Activated T-cell treated with anti-CD3 and anti-CD28 coated beads, Interleukin-2, amount 50 U/mL, for 4 hours (primary cell): ENCODE measurements around the gene PPP2R2D. TPM values are rescaled to one million over a fixed set of nuclear protein-coding genes. Genes with fewer than 3 reads are reported as not detected.

ENCODE experiments used
- ATAC-seq, 2 donors: fragments of 200-7000 bp; cut with Tn5 transposase; one replicate each; pipeline ENCODE4 v1.10.0; 2021
- DNase-seq: peaks from one replicate; pipeline ENCODE4 v3.0.0-alpha.2; 2020
- H3K27me3 Mint-ChIP-seq: one replicate; pipeline ENCODE4 v1.8.0; 2021; ENCODE audit warnings: low read depth, mixed read lengths
- H3K36me3 Mint-ChIP-seq: one replicate; pipeline ENCODE4 v1.8.0; 2022; ENCODE audit warnings: mixed read lengths; ENCODE audit not compliant: insufficient read depth
- H3K4me1 Mint-ChIP-seq: one replicate; pipeline ENCODE4 v1.8.0; 2021; ENCODE audit warnings: low read depth, mixed read lengths
- H3K4me3 Mint-ChIP-seq: one replicate; pipeline ENCODE4 v1.8.0; 2021; ENCODE audit warnings: mild to moderate bottlenecking, moderate library complexity, mixed read lengths
- H3K9me3 Mint-ChIP-seq: one replicate; pipeline ENCODE4 v1.8.0; 2021; ENCODE audit warnings: mixed read lengths
- total RNA-seq, 3 donors: library from RNA; stranded (reverse); gene quantifications; one replicate each; pipeline ENCODE4 v1.2.1, GENCODE V29; 2021

Gene PPP2R2D
- total RNA-seq, 3 donors from 2014 or later = 22.6 to 25.7 (median 24.1) TPM

DNA sequence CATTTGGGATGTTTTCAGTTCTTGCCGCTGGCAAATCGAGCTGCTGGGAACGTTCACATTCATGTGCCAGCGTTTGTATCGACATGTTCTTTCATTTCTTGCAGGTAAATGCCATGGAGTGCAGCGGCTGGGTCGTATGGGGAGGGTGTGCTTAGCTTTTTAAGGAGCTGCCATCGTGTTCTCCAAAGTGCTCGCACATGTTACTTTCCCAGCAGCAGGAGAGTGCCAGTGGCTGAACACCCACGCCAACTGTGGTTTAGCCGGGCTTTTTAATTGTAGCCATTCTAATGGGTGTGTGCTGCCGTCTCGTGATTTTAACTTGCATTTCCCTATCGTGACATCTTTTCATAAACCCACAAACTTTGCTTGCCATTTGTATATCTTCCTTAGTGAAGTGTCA lies 92.5 kb downstream of the PPP2R2D start:
- H3K27me3 Mint-ChIP-seq = no peaks in the 10 kb centered on the region
- H3K36me3 Mint-ChIP-seq = no peaks in the 10 kb centered on the region
- DNase-seq (no peak), ATAC-seq (no peak)
- no peaks in the 10 kb centered on the region for H3K9me3 Mint-ChIP-seq
- H3K4me1 Mint-ChIP-seq = no peaks in the 10 kb centered on the region
- no peak overlapping the region for H3K4me3 Mint-ChIP-seq

GRCh38 chr10:131994435-131994834 lies 93.6 kb downstream of the PPP2R2D start:
- Mint-ChIP-seq H3K4me1 (no peaks in the 10 kb centered on the region), H3K27me3 (no peaks in the 10 kb centered on the region), H3K4me3 (no peak overlapping the region), H3K9me3 (no peaks in the 10 kb centered on the region), H3K36me3 (no peaks in the 10 kb centered on the region)
- no peak for ATAC-seq
- no peak for DNase-seq

GRCh38 chr10:131996466-131997365 lies 95.9 kb downstream of the PPP2R2D start:
- no peaks in the 10 kb centered on the region for H3K27me3 Mint-ChIP-seq
- no peak overlapping the region for H3K4me3 Mint-ChIP-seq
- DNase-seq = no peak
- H3K9me3 Mint-ChIP-seq = no peaks in the 10 kb centered on the region
- no peaks in the 10 kb centered on the region for H3K4me1 Mint-ChIP-seq
- ATAC-seq = no peak
- H3K36me3 Mint-ChIP-seq = no peaks in the 10 kb centered on the region

- Mint-ChIP-seq H3K4me3 (no peak overlapping the region), H3K27me3 (no peaks in the 10 kb centered on the region), H3K4me1 (no peaks in the 10 kb centered on the region), H3K36me3 (no peaks in the 10 kb centered on the region), H3K9me3 (no peaks in the 10 kb centered on the region)
- no peak for DNase-seq
- no peak for ATAC-seq
Measured at GRCh38 chr10:131997366-131998049, 96.7 kb downstream of the PPP2R2D start.

- ATAC-seq (no peak), DNase-seq (no peak)
- no peaks in the 10 kb centered on the region for H3K4me1 Mint-ChIP-seq
- H3K9me3 Mint-ChIP-seq = no peaks in the 10 kb centered on the region
- no peak overlapping the region for H3K4me3 Mint-ChIP-seq
- no peaks in the 10 kb centered on the region for H3K36me3 Mint-ChIP-seq
- no peaks in the 10 kb centered on the region for H3K27me3 Mint-ChIP-seq
Measured at GRCh38 chr10:131998050-131998844, 97.4 kb downstream of the PPP2R2D start.

- ATAC-seq (no peak), DNase-seq (no peak)
- Mint-ChIP-seq H3K36me3 (no peaks in the 10 kb centered on the region), H3K9me3 (no peaks in the 10 kb centered on the region), H3K27me3 (no peaks in the 10 kb centered on the region), H3K4me3 (no peak overlapping the region), H3K4me1 (no peaks in the 10 kb centered on the region)
Measured at GRCh38 chr10:131998845-131999681, 98.3 kb downstream of the PPP2R2D start.

DNA sequence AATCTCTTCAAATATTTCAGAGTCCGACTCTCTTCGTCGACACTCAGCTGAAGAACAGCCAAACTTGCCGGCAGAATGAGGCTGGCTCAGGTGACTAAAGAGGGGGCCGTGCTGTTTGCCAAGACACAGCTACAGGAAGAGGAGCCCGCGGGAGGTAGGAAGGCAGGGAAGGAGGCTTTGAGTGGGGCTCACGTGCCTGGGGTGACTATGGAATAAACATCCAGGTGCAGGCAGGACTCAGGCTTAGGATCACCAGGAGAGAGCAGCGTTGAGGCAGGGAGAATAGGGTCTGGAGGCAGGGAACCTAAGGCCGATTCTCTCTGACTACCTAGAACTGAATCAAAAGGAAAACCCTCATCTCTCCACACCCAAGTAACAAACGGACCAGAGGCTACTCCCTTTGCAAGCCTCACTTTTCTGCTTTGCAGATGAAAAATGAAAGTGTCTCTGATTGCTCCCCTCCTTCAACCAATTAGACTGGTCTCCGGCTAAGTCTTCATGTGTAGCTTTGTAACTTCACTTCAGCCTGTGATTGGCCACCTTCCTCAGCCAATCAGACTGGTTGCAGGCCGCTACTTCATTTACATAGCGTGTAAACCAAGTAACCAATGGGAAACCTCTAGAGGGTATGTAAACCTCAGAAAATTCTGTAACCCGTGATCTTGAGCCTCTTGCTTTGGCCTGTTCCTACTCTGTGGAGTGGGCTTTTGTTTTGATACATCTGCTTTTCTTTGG lies 100.6 kb downstream of the PPP2R2D start:
- Mint-ChIP-seq H3K9me3 (peaks cover 9% of the 10 kb centered on the region), H3K36me3 (no peaks in the 10 kb centered on the region), H3K27me3 (no peaks in the 10 kb centered on the region), H3K4me1 (no peaks in the 10 kb centered on the region), H3K4me3 (peak overlapping the region; percentile 21)
- ATAC-seq = no peak
- DNase-seq = no peak

DNA sequence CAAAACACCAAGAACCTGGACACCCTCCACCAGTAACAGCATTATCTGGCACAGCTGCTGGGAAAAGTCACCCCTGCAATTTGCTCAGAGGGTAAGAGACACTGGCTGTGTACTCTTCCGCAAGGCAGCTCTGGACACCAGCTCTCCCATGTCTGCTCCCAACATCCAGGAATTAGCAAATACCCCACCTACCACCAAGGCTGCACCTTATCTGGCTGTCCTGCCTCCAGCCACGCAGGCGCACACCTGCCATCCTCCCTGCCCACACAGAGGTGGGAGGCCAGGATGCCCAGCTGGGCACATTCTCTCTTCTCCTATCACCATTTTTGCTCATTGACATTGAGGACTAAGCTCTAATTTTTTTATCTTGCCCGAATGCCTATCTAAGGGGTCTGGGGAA lies 101.2 kb downstream of the PPP2R2D start:
- Mint-ChIP-seq H3K36me3 (no peaks in the 10 kb centered on the region), H3K4me3 (no peak overlapping the region), H3K4me1 (no peaks in the 10 kb centered on the region), H3K9me3 (peaks cover 9% of the 10 kb centered on the region), H3K27me3 (peaks cover under 1% of the 10 kb centered on the region)
- ATAC-seq (no peak), DNase-seq (no peak)

- Mint-ChIP-seq H3K4me3 (no peak overlapping the region), H3K4me1 (no peaks in the 10 kb centered on the region), H3K36me3 (no peaks in the 10 kb centered on the region), H3K27me3 (peaks cover 2% of the 10 kb centered on the region), H3K9me3 (peaks cover 9% of the 10 kb centered on the region)
- no peak for DNase-seq
- no peak for ATAC-seq
Measured at GRCh38 chr10:132003282-132003924, 102.6 kb downstream of the PPP2R2D start.

DNA sequence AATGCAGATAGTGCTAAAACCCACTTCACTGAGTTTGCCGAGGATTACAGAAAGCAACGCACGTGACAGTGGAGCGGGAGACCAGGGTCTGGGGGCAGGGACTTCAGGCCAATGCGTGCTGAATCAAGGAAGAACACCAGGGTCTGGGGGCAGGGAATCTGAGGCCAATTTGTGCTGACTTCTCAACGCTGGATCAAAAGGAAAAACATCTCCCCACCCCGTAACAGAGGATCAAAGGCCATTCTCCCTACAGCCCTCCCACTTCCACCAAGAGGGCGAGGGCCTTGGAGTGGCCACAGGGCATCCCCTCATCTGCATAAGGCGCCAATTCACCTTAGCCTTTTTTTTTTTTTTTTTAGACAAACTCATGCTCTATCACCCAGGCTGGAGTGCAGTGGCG lies 103.2 kb downstream of the PPP2R2D start:
- H3K27me3 Mint-ChIP-seq = peaks cover 2% of the 10 kb centered on the region
- H3K4me1 Mint-ChIP-seq = no peaks in the 10 kb centered on the region
- DNase-seq = no peak
- no peak overlapping the region for H3K4me3 Mint-ChIP-seq
- no peaks in the 10 kb centered on the region for H3K36me3 Mint-ChIP-seq
- peaks cover 9% of the 10 kb centered on the region for H3K9me3 Mint-ChIP-seq
- ATAC-seq = no peak

DNA sequence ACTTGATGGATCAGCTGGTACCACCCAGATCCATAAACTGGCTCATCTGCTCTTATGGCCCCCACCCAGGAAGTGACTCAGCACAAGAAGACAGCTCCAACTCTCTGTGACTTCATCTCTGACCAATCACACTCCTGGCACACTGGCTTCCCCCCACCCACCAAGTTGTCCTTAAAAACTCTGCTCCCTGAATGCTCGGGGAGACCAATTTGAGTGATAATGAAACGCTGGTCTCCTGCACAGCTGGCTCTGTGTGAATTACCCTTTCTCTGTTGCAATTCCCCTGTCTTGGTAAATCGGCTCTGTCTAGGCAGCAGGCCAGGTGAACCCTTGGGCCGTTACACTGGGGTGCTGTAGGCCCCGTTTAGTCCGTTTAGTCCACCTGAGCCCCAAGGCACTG lies 104.3 kb downstream of the PPP2R2D start:
- ATAC-seq (no peak), DNase-seq (no peak)
- Mint-ChIP-seq H3K36me3 (no peaks in the 10 kb centered on the region), H3K9me3 (peaks cover 9% of the 10 kb centered on the region), H3K27me3 (peaks cover 2% of the 10 kb centered on the region), H3K4me3 (no peak overlapping the region), H3K4me1 (no peaks in the 10 kb centered on the region)

DNA sequence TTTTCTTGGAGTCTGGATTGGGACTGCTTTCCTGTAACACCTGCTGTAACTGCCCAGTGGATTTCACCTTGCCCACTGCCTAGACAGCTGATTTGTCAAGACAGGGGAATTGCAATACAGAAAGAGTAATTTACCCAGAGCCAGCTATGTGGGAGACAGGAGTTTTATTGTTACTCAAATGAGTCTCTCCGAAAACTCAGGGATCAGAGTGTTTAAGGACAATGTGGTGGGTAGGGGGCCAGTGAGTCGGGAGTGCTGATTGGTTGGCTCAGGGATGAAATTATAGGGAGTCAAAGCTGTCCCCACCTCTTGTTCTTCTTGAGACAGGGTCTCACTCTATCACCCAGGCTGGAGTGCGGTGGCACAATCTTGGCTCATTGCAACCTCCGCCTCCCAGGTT lies 106.2 kb downstream of the PPP2R2D start:
- no peaks in the 10 kb centered on the region for H3K36me3 Mint-ChIP-seq
- H3K4me3 Mint-ChIP-seq = no peak overlapping the region
- H3K9me3 Mint-ChIP-seq = peaks cover 9% of the 10 kb centered on the region
- ATAC-seq = no peak
- no peaks in the 10 kb centered on the region for H3K4me1 Mint-ChIP-seq
- no peak for DNase-seq
- H3K27me3 Mint-ChIP-seq = peaks cover 5% of the 10 kb centered on the region

GRCh38 chr10:132007681-132008080 lies 106.9 kb downstream of the PPP2R2D start:
- Mint-ChIP-seq H3K4me1 (no peaks in the 10 kb centered on the region), H3K9me3 (peaks cover 9% of the 10 kb centered on the region), H3K27me3 (peaks cover 5% of the 10 kb centered on the region), H3K36me3 (no peaks in the 10 kb centered on the region), H3K4me3 (no peak overlapping the region)
- ATAC-seq (no peak), DNase-seq (no peak)
